ENCODE data around the gene COL9A3.

Gene COL9A3

DNA sequence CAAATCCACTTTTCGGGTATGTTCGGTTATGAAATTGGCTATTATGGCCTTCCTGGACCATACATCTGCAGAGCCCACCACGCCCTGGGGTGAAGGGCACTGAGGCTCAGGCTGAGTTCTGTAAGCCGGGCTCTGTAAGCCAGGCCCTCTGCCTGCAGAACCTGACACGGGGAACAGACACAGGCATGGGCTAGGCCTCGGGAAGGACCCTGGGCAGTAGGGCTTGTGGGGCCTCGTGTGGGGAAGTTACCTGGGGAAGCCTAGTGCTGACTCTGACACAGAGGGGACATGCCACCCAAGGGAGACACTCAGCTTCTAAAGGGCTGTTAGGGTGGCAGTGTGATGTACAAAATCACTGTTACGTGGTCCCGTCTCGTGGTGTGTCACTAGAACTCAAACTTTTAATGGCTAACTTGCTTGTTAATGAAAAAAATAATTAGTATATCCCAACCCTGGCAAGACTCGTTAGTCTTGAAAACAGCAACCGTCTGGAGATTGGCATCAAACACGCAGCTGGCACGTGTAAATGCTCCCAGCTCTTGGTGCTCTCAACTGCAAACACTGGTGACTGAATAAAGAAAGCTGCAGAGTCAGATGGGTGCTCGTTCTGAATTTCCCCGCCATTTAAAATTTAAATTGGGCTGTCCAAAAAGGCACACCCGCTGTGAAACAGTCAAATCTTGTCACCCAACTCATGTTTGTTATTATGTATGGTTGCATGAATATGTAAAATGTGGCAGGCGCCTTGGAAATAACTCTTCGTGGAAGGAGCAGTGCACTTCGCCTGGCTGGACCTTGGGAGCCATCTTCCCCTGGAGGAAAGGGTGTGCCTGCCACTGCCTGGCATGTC lies 68.4 kb downstream of the COL9A3 start:
- Histone ChIP-seq H3K27me3 (ENCODE audit: insufficient read depth, low read length, poor library complexity, severe bottlenecking) (no peaks in the 10 kb centered on the region), H2AFZ (ENCODE audit: low read length) (no peak overlapping the region), H3K79me2 (ENCODE audit: insufficient read depth, low read length) (no peaks in the 10 kb centered on the region), H3K9me2 (replicated peaks; ENCODE audit: low read depth, low read length) (no peaks in the 10 kb centered on the region), H4K20me1 (ENCODE audit: insufficient read depth, low read length, poor library complexity, severe bottlenecking) (no peaks in the 10 kb centered on the region), H3K36me3 (ENCODE audit: insufficient read depth, low read length) (peaks cover 27% of the 10 kb centered on the region; the same call in 1 of the 2 replicates), H3K4me3 (ENCODE audit: low read length, poor library complexity, severe bottlenecking) (no peak overlapping the region), H3F3A (ENCODE audit: low read depth) (no peaks in the 10 kb centered on the region), H3K4me2 (ENCODE audit: low read depth, low read length, poor library complexity, severe bottlenecking) (no peak overlapping the region), H3K9ac (ENCODE audit: low read depth, low read length, poor library complexity, severe bottlenecking) (no peak overlapping the region), H3K9me3 (ENCODE audit: insufficient read depth, low read depth, low read length) (no peaks in the 10 kb centered on the region), H3K4me1 (ENCODE audit: insufficient read depth, low read length, poor library complexity, severe bottlenecking) (no peaks in the 10 kb centered on the region)
- no peak for TF ChIP-seq EZH2phosphoT487 (IDR thresholded peaks at IDR 0.05; ENCODE audit: borderline replicate concordance)
- TF ChIP-seq, protein P1, sequence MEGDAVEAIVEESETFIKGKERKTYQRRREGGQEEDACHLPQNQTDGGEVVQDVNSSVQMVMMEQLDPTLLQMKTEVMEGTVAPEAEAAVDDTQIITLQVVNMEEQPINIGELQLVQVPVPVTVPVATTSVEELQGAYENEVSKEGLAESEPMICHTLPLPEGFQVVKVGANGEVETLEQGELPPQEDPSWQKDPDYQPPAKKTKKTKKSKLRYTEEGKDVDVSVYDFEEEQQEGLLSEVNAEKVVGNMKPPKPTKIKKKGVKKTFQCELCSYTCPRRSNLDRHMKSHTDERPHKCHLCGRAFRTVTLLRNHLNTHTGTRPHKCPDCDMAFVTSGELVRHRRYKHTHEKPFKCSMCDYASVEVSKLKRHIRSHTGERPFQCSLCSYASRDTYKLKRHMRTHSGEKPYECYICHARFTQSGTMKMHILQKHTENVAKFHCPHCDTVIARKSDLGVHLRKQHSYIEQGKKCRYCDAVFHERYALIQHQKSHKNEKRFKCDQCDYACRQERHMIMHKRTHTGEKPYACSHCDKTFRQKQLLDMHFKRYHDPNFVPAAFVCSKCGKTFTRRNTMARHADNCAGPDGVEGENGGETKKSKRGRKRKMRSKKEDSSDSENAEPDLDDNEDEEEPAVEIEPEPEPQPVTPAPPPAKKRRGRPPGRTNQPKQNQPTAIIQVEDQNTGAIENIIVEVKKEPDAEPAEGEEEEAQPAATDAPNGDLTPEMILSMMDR (conservative IDR thresholded peaks at IDR 0.05; ENCODE audit: low read length) = no peak

DNA sequence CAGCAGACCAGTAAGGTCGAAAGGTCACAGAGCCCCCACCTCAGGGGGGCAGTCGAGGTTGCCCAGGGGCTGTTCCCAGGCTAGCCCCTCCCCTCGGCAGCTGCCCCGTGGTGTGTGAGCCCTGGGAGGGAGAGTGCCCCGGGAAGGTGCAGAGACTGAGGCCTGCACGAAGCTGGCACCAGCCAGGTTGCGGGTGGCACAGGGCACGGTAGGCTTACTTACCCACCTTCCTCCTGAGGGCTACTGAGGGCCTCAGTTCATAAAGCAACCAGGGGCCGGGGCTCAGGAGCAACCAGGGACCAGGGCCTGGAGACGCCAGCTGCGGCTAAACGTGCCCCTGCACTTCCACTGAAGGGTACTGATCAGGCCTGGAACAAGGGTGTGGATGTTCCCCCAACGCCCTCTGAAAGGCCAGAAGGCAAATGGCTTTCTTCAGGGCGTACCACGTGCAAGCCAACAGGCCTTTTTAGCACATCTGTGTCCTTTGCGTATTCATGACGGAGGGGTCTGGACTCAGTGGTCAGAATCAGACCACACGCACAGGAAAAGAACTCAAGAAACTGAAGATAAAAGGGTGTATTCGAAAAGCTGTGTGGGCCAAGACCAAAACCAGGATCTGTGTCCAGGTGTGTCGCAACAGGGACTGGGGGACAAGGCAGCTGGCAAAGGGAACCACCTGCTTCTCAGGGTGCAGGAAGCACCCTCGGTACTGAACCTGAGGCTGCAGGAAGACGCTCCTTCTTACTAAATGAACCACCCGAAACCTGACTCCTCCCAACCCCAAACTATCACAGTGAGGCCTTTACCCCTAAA lies 69.3 kb downstream of the COL9A3 start:
- TF ChIP-seq EZH2phosphoT487 (IDR thresholded peaks at IDR 0.05; ENCODE audit: borderline replicate concordance) = no peak
- TF ChIP-seq, protein P1 (conservative IDR thresholded peaks at IDR 0.05; ENCODE audit: low read length) = no peak
- Histone ChIP-seq H3K27me3 (ENCODE audit: insufficient read depth, low read length, poor library complexity, severe bottlenecking) (no peaks in the 10 kb centered on the region), H2AFZ (ENCODE audit: low read length) (no peak overlapping the region), H3K9me2 (replicated peaks; ENCODE audit: low read depth, low read length) (no peaks in the 10 kb centered on the region), H3K36me3 (ENCODE audit: insufficient read depth, low read length) (peaks cover 35% of the 10 kb centered on the region; the same call in 1 of the 2 replicates), H3K9ac (ENCODE audit: low read depth, low read length, poor library complexity, severe bottlenecking) (no peak overlapping the region), H4K20me1 (ENCODE audit: insufficient read depth, low read length, poor library complexity, severe bottlenecking) (no peaks in the 10 kb centered on the region), H3K9me3 (ENCODE audit: insufficient read depth, low read depth, low read length) (no peaks in the 10 kb centered on the region), H3K4me1 (ENCODE audit: insufficient read depth, low read length, poor library complexity, severe bottlenecking) (no peaks in the 10 kb centered on the region), H3K79me2 (ENCODE audit: insufficient read depth, low read length) (no peaks in the 10 kb centered on the region), H3K4me3 (ENCODE audit: low read length, poor library complexity, severe bottlenecking) (no peak overlapping the region), H3K4me2 (ENCODE audit: low read depth, low read length, poor library complexity, severe bottlenecking) (no peak overlapping the region), H3F3A (ENCODE audit: low read depth) (no peaks in the 10 kb centered on the region)

DNA sequence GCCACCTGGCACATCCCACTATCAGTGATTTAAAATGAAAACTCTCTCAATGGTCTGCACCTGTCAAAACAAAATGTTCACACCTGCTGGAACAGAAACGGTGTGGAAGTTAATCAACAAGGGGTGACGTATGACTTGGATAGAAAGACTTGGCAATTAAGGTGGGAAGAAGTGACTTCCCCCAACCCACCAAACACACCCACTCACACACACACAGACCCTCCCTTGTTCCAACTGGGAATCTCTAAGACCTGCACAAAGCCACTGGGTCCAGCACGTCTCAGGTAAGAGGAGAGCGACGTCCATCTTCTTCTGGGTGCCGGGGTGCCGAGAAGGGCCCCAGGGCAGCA lies 69.8 kb downstream of the COL9A3 start:
- no peaks in the 10 kb centered on the region for H3K4me1 ChIP-seq (ENCODE audit: insufficient read depth, low read length, poor library complexity, severe bottlenecking)
- no peak overlapping the region for H3K9ac ChIP-seq (ENCODE audit: low read depth, low read length, poor library complexity, severe bottlenecking)
- H3K9me3 ChIP-seq (ENCODE audit: insufficient read depth, low read depth, low read length) = no peaks in the 10 kb centered on the region
- H4K20me1 ChIP-seq (ENCODE audit: insufficient read depth, low read length, poor library complexity, severe bottlenecking) = no peaks in the 10 kb centered on the region
- H3K36me3 ChIP-seq (ENCODE audit: insufficient read depth, low read length) = peaks cover 41% of the 10 kb centered on the region; the same call in 1 of the 2 replicates
- H3F3A ChIP-seq (ENCODE audit: low read depth) = no peaks in the 10 kb centered on the region
- H3K79me2 ChIP-seq (ENCODE audit: insufficient read depth, low read length) = no peaks in the 10 kb centered on the region
- no peak overlapping the region for H2AFZ ChIP-seq (ENCODE audit: low read length)
- H3K4me2 ChIP-seq (ENCODE audit: low read depth, low read length, poor library complexity, severe bottlenecking) = no peak overlapping the region
- no peaks in the 10 kb centered on the region for H3K9me2 ChIP-seq (replicated peaks; ENCODE audit: low read depth, low read length)
- no peak overlapping the region for H3K4me3 ChIP-seq (ENCODE audit: low read length, poor library complexity, severe bottlenecking)
- TF ChIP-seq, protein P1 (conservative IDR thresholded peaks at IDR 0.05; ENCODE audit: low read length) = no peak
- TF ChIP-seq EZH2phosphoT487 (IDR thresholded peaks at IDR 0.05; ENCODE audit: borderline replicate concordance) = no peak
- no peaks in the 10 kb centered on the region for H3K27me3 ChIP-seq (ENCODE audit: insufficient read depth, low read length, poor library complexity, severe bottlenecking)

Measured in Loucy (cell line).